ENCODE data around the gene SLC16A14. TPM values are rescaled to one million over a fixed set of nuclear protein-coding genes. Genes with fewer than 3 reads are reported as not detected.
A peak's percentile ranks its signal among the peaks of the same experiment; 100 is the strongest.

SLC16A14 gene
- total RNA-seq (2021; fragmentation: NEBNext Ultra II Directional; extraction: Animal tissue kit (Norgen Biotek cat#: 25700)) (1.8 and 2.1 TPM in 2 replicates), polyA plus RNA-seq (2011; rRNA removed) (2.8 and 3.0 TPM in 2 replicates), polyA minus RNA-seq (2011; rRNA and poly(A)+ RNA removed) (3.2 and 3.5 TPM in 2 replicates)
- polyA plus RNA-seq (2011; cell fraction: cytosol; rRNA removed), result 2.5 TPM
- polyA plus RNA-seq (2011; cell fraction: nucleus; rRNA removed), result 2.6 TPM
- polyA plus RNA-seq (2012, experiment 1 of 2), result 1.3 to 2.4 TPM (median 2.2 TPM) in 4 replicates
- 1.1 TPM for polyA plus RNA-seq (2012, experiment 2 of 2)
- polyA plus RNA-seq (2013, experiment 1 of 2), result 2.0 TPM
- polyA plus RNA-seq (2013, experiment 2 of 2), result 2.5 TPM
- 2.1 TPM for polyA minus RNA-seq (2011; cell fraction: cytosol; rRNA and poly(A)+ RNA removed)
- polyA minus RNA-seq (2011; cell fraction: nucleus; rRNA and poly(A)+ RNA removed), result 1.9 TPM
- long read RNA-seq, experiment 1, partial matches to known transcripts, result 0 of 1 reads
- long read RNA-seq, experiment 1, other reads (novel, unspliced or antisense), result 1 of 1 reads
- long read RNA-seq, experiment 2, partial matches to known transcripts, result 2 of 3 reads
- long read RNA-seq, experiment 2, other reads (novel, unspliced or antisense), result 0 of 3 reads

- Histone ChIP-seq H2BK5ac (ENCODE audit: low read depth, low read length) (no peak within 1 kb of the TSS), H3K4ac (replicated peaks; ENCODE audit: insufficient read length, low read depth, low read length) (no peak within 1 kb of the TSS), H3K36me3 (ENCODE audit: control insufficient read depth in 2 of 4, insufficient read depth in 4 of 4, low read length in 3 of 4) (no peaks in the 10 kb centered on the region), H4K20me1 (replicated peaks in 1 of 2; ENCODE audit: control insufficient read depth in 1 of 2, insufficient read depth in 2 of 2, low read length in 2 of 2) (no peaks in the 10 kb centered on the region), H2BK120ac (replicated peaks; ENCODE audit: low read depth, low read length) (no peak within 1 kb of the TSS), H3K4me1 (replicated peaks in 1 of 4; ENCODE audit: control insufficient read depth in 3 of 4, insufficient read depth in 4 of 4, low read length in 3 of 4) (peaks cover 0 to 5% (median 3%) of the 10 kb centered on the region in 4 experiments; a peak in 3 of 7 replicates), H3K23me2 (ENCODE audit: low read depth, low read length) (peaks cover 6% of the 10 kb centered on the region; the same call in 1 of the 2 replicates), H3K18ac (ENCODE audit: extremely low read depth, low read length) (peak within 1 kb of the TSS; percentile 71), H2BK20ac (ENCODE audit: low read length) (peak within 1 kb of the TSS; percentile 61; the same call in 1 of the 2 replicates), H3K27me3 (replicated peaks in 1 of 4; ENCODE audit: control insufficient read depth in 3 of 4, extremely low read depth in 1 of 4, insufficient read depth in 3 of 4, low read length in 3 of 4) (peaks cover 10 to 27% (median 20%) of the 10 kb centered on the region in 4 experiments), H3K79me1 (ENCODE audit: low read depth, low read length) (no peaks in the 10 kb centered on the region), H4K5ac (ENCODE audit: insufficient read length, low read depth, low read length) (no peak within 1 kb of the TSS), H3K9ac (replicated peaks in 1 of 4; ENCODE audit: extremely low read depth in 1 of 4, low read depth in 3 of 4, low read length in 3 of 4) (peak within 1 kb of the TSS in 2 of 4 experiments; percentile 25 to 52; a peak in 5 of 7 replicates), H3K27ac (ENCODE audit: low read depth, low read length) (no peak within 1 kb of the TSS), H2AK5ac (ENCODE audit: low read depth, low read length) (no peak within 1 kb of the TSS), H3K4me3 (ENCODE audit: extremely low read depth in 1 of 4, insufficient read depth in 2 of 4, low read depth in 3 of 4, low read length in 4 of 4) (peak within 1 kb of the TSS; percentile 62 to 71 (median 68)), H2AFZ (ENCODE audit: low read length) (peak within 1 kb of the TSS; percentile 100), H3K79me2 (ENCODE audit: control insufficient read depth in 1 of 2, insufficient read depth in 2 of 2, low read length in 2 of 2) (no peaks in the 10 kb centered on the region), H3K9me3 (ENCODE audit: insufficient read depth in 2 of 2, low read depth in 1 of 2, low read length in 1 of 2) (no peaks in the 10 kb centered on the region), H4K8ac (ENCODE audit: extremely low read depth, insufficient read depth, low read length) (peak within 1 kb of the TSS; percentile 93), H4K91ac (replicated peaks; ENCODE audit: insufficient read length, low read length) (peak within 1 kb of the TSS; percentile 10), H3K14ac (ENCODE audit: insufficient read length) (no peak within 1 kb of the TSS), H3K23ac (ENCODE audit: insufficient read length) (no peak within 1 kb of the TSS), H2BK12ac (ENCODE audit: low read depth, low read length) (0 out of 2 replicates have a peak within 1 kb of the TSS, but pooled peaks have one; percentile 27), H3K4me2 (ENCODE audit: insufficient read depth in 1 of 2, low read depth in 2 of 2, low read length in 2 of 2) (peak within 1 kb of the TSS; percentile 70 to 91), H3K56ac (replicated peaks; ENCODE audit: insufficient read length, low read depth, low read length) (peak within 1 kb of the TSS; percentile 77), H2BK15ac (ENCODE audit: low read length) (no peak within 1 kb of the TSS)
- WGBS, 2 experiments (ENCODE audit: extremely low coverage in 1 of 2, insufficient coverage in 1 of 2, insufficient read length in 1 of 2, insufficient replicate concordance in 2 of 2, low coverage in 1 of 2, low lambda C conversion rate in 2 of 2, missing lambda C conversion rate in 1 of 2), result 15% methylated on average over 24 of the region's 24 CpGs; no CpG with 5 or more reads in 1 of the 2 experiments
- CTCF ChIA-PET (ENCODE audit: partially characterized antibody), result interaction anchor here (0.7 to 4.7 kb wide), 14 partner anchors 10 to 641 kb away, joined by 3 to 48 read pairs (median 5); no protein-coding TSS in a partner anchor
- FAIRE-seq (peak; percentile 57), DNase-seq (ENCODE audit: low read depth in 1 of 2, low spot score in 2 of 2) (no peak)
- POLR2A ChIA-PET (ENCODE audit: partially characterized antibody), result interaction anchor here (0.6 to 1.5 kb wide), 6 partner anchors 9 to 796 kb away, joined by 3 to 5 read pairs (median 3); partner anchors contain the start of gene ITM2C
- TF ChIP-seq GTF2F1 (IDR thresholded peaks at IDR 0.05; ENCODE audit: borderline replicate concordance, low read depth, low read length), result no peak
- no peak for TF ChIP-seq RFX5 (IDR thresholded peaks at IDR 0.05; ENCODE audit: borderline replicate concordance, low read depth, low read length)
- no peak for TF ChIP-seq NANOG (IDR thresholded peaks at IDR 0.05; ENCODE audit: insufficient read depth, low read depth, low read length, poor library complexity, severe bottlenecking)
- TF ChIP-seq HDAC2 (IDR thresholded peaks at IDR 0.05; ENCODE audit: borderline replicate concordance in 1 of 2, low read depth in 2 of 2, low read length in 2 of 2), result no peak
- TF ChIP-seq EZH2 (IDR thresholded peaks at IDR 0.05; ENCODE audit: low read depth, low read length, severe bottlenecking), result peak; percentile 20
- no peak for TF ChIP-seq CBX8 (IDR thresholded peaks at IDR 0.05; ENCODE audit: borderline replicate concordance, low read depth, low read length)
- no peak for TF ChIP-seq ASH2L (IDR thresholded peaks at IDR 0.05; ENCODE audit: low read length)
- TF ChIP-seq POLR2AphosphoS5 (IDR thresholded peaks at IDR 0.05; ENCODE audit: low read depth, low read length), result no peak
- peak; percentile 77 for TF ChIP-seq E2F6 (IDR thresholded peaks at IDR 0.05)
- no peak for TF ChIP-seq CREB1 (IDR thresholded peaks at IDR 0.05)
Measured at GRCh38 chr2:230068651-230069055, at the start of gene SLC16A14. SLC16A14 (minus strand) TSS chr2:230068924; CDS start chr2:230059352, 9,572 bp downstream.
